Esophagus muscularis mucosa (tissue), 4 donors: ENCODE data around the gene NXF1. TPM values are rescaled to one million over a fixed set of nuclear protein-coding genes. Genes with fewer than 3 reads are reported as not detected.
A peak's percentile ranks its signal among the peaks of the same experiment; 100 is the strongest.

Experiments
- DNase-seq: peaks from one replicate; pipeline ENCODE4 v3.0.0-alpha.2; 2017; ENCODE audit errors: extremely low spot score
- H3K27ac ChIP-seq, 4 donors: fragments of 200-600 bp; sonication (generic); replicated peaks in 1 of 4; 1 replicate in 3 of 4; 2 replicates in 1 of 4; pipeline ENCODE4 v1.5.1; 2016 to 2019; ENCODE audit warnings: mild to moderate bottlenecking in 1 of 4
- H3K27me3 ChIP-seq, 4 donors: fragments of 200-600 bp; sonication (generic); one replicate each; pipeline versions ENCODE4 v1.5.1 to v1.6.0; 2016 to 2019
- H3K36me3 ChIP-seq, 4 donors: fragments of 200-600 bp; sonication (generic); one replicate each; pipeline ENCODE4 v1.5.1; 2016 to 2019
- H3K4me1 ChIP-seq, 4 donors: fragments of 200-600 bp; sonication (generic); one replicate each; pipeline ENCODE4 v1.5.1; 2016 to 2019
- H3K4me3 ChIP-seq, 4 donors: fragments of 200-600 bp; sonication (generic); 1 replicate in 2 of 4; 2 replicates in 2 of 4; pipeline ENCODE4 v1.5.1; 2016 to 2019; ENCODE audit warnings: mild to moderate bottlenecking in 4 of 4, moderate library complexity in 1 of 4
- H3K9me3 ChIP-seq, 4 donors: fragments of 200-600 bp; sonication (generic); 1 replicate in 3 of 4; 2 replicates in 1 of 4; pipeline ENCODE4 v1.5.1; 2016 to 2019
- EP300 ChIP-seq: sonication (generic); formaldehyde crosslinking; IDR thresholded peaks from one replicate; pipeline ENCODE4 v1.6.1; 2017; ENCODE audit warnings: antibody characterized with exemption
- POLR2A ChIP-seq: fragments of 450-650 bp; IDR thresholded peaks from one replicate; pipeline ENCODE4 v1.6.1; 2017; ENCODE audit warnings: antibody characterized with exemption, moderate library complexity, mild to moderate bottlenecking, low read depth
- POLR2AphosphoS5 ChIP-seq, 2 donors: sonication (generic); formaldehyde crosslinking; IDR thresholded peaks; one replicate each; pipeline ENCODE4 v1.6.1; 2017; ENCODE audit warnings: antibody characterized with exemption in 2 of 2
- WGBS: methylation state at CpG from one replicate; pipeline ENCODE4 v1.1.5; 2018; 5-methylcytosine and 5-hydroxymethylcytosine counted together
- intact Hi-C: fragments of 100-400 bp; cut with DNase I; formaldehyde crosslinking; loops from one replicate; pipeline ENCODE4 v1.15.1; 2023
- total RNA-seq, 4 donors: library from RNA; depleted of rRNA; stranded (reverse); fragments of >200 nt; gene quantifications; one replicate each; pipeline versions ENCODE4 v1.1.0 to v1.2.1, GENCODE V29; 2016
- TF ChIP-seq, protein P1 (sequence below), 3 experiments: fragments of 200-600 bp in 2 of 3; fragments of 450-650 bp in 1 of 3; sonication (generic) in 2 of 3; IDR thresholded peaks; one replicate each; pipeline ENCODE4 v1.5.1; 2017 to 2019; ENCODE audit warnings: antibody characterized with exemption in 3 of 3, mild to moderate bottlenecking in 2 of 3, moderate library complexity in 1 of 3

The NXF1 gene
- 10 to 100 TPM; 38.6 to 86.4 (median 48.4) TPM for total RNA-seq

- H3K27me3 ChIP-seq = no peaks in the 10 kb centered on the region
- H3K4me3 ChIP-seq = peak within 1 kb of the TSS; percentile 83 to 99 (median 94)
- 0% methylated on average over 11 of the region's 77 CpGs for WGBS
- peak within 1 kb of the TSS; percentile 94 to 98 (median 95) for H3K27ac ChIP-seq
- H3K9me3 ChIP-seq = no peaks in the 10 kb centered on the region
- peaks cover 29 to 44% (median 32%) of the 10 kb centered on the region in 4 donors for H3K4me1 ChIP-seq
- intact Hi-C loops = loop anchor here (2.0 kb wide), 1 partner anchor 26 kb away; no protein-coding TSS in a partner anchor
- TF ChIP-seq EP300 (no peak), POLR2AphosphoS5 (IDR thresholded peaks at IDR 0.05) (peak; percentile 100), POLR2A (peak; percentile 99)
- TF ChIP-seq, protein P1, sequence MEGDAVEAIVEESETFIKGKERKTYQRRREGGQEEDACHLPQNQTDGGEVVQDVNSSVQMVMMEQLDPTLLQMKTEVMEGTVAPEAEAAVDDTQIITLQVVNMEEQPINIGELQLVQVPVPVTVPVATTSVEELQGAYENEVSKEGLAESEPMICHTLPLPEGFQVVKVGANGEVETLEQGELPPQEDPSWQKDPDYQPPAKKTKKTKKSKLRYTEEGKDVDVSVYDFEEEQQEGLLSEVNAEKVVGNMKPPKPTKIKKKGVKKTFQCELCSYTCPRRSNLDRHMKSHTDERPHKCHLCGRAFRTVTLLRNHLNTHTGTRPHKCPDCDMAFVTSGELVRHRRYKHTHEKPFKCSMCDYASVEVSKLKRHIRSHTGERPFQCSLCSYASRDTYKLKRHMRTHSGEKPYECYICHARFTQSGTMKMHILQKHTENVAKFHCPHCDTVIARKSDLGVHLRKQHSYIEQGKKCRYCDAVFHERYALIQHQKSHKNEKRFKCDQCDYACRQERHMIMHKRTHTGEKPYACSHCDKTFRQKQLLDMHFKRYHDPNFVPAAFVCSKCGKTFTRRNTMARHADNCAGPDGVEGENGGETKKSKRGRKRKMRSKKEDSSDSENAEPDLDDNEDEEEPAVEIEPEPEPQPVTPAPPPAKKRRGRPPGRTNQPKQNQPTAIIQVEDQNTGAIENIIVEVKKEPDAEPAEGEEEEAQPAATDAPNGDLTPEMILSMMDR (IDR thresholded peaks at IDR 0.05) = peak in 2 of 3 experiments; percentile 3 to 37
- peaks cover 25 to 45% (median 41%) of the 10 kb centered on the region in 4 donors for H3K36me3 ChIP-seq
- peak; percentile 99 for DNase-seq
Observed at GRCh38 chr11:62805076-62805892, at the start of gene NXF1. Gene NXF1 (minus strand): TSS chr11:62805440. CDS start chr11:62805356, 84 bp downstream.

GRCh38 chr11:62854013-62854824, 49.0 kb upstream of the NXF1 start:
- Histone ChIP-seq H3K4me1 (peaks cover 25 to 49% (median 39%) of the 10 kb centered on the region in 4 donors), H3K27me3 (no peaks in the 10 kb centered on the region), H3K36me3 (peaks cover 26 to 36% (median 30%) of the 10 kb centered on the region in 4 donors), H3K9me3 (no peaks in the 10 kb centered on the region), H3K4me3 (peak overlapping the region; percentile 56 to 78 (median 72)), H3K27ac (peak overlapping the region; percentile 79 to 85 (median 83))
- DNase-seq = no peak
- TF ChIP-seq EP300 = no peak
- no peak for TF ChIP-seq POLR2AphosphoS5 (IDR thresholded peaks at IDR 0.05)
- TF ChIP-seq POLR2A = no peak
- TF ChIP-seq, protein P1 (IDR thresholded peaks at IDR 0.05) = no peak
- 16% methylated on average over 8 of the region's 8 CpGs for WGBS
- intact Hi-C loops = loop anchor here (2.0 to 10.0 kb wide), 2 partner anchors 27 to 259 kb away; partner anchors contain the start of genes SLC3A2 and TUT1

GRCh38 chr11:62853279-62853965, 48.2 kb upstream of the NXF1 start:
- peaks cover 26 to 36% (median 30%) of the 10 kb centered on the region in 4 donors for H3K36me3 ChIP-seq
- H3K4me1 ChIP-seq = peaks cover 25 to 49% (median 39%) of the 10 kb centered on the region in 4 donors
- H3K27ac ChIP-seq = peak overlapping the region in 2 of 4 donors; percentile 79 to 85
- intact Hi-C loops = loop anchor here (10.0 kb wide), 1 partner anchor 259 kb away; the partner anchor contains the start of gene TUT1
- DNase-seq = no peak
- H3K4me3 ChIP-seq = peak overlapping the region in 3 of 4 donors; percentile 56 to 78 (median 69)
- TF ChIP-seq POLR2AphosphoS5 (IDR thresholded peaks at IDR 0.05) = no peak
- TF ChIP-seq, protein P1 (IDR thresholded peaks at IDR 0.05) = no peak
- TF ChIP-seq EP300 = no peak
- TF ChIP-seq POLR2A = no peak
- no peaks in the 10 kb centered on the region for H3K9me3 ChIP-seq
- WGBS = 73% methylated on average over 6 of the region's 7 CpGs
- no peaks in the 10 kb centered on the region for H3K27me3 ChIP-seq

DNA sequence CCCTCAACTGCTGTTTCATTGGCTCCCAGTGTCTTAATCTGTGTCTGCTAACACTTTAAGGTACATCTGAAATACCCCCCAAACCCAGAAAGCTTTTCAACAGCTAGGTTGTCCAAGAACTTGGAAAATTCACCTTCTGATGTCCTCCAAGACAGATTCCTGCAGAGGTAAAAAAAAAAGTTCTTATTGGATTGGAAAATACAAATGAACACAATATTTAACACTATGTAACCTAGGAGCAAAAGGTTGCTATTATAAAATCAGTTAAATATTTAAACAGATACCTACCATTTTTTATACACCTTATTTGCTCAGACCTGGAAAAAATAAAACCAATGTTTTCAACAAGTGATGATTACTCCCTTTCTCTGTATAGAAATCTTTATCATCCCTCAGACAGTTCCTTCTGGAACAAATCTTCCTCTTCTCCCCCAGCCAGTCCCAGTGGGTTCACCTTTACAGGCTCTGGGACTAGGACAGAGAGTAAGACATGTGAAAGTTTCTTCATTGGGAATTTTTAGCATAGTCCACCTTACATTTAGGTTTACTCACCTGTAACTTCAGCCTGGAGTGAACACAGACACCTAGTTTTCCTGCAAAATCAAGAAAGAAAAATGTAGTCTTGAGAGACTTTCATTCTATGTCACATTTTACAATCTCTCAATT, 47.4 kb upstream of the NXF1 start:
- peaks cover 26 to 36% (median 30%) of the 10 kb centered on the region in 4 donors for H3K36me3 ChIP-seq
- TF ChIP-seq, protein P1 (IDR thresholded peaks at IDR 0.05) = no peak
- TF ChIP-seq POLR2A (no peak), POLR2AphosphoS5 (IDR thresholded peaks at IDR 0.05) (no peak), EP300 (no peak)
- intact Hi-C loops = loop anchor here (10.0 kb wide), 1 partner anchor 258 kb away; the partner anchor contains the start of gene TUT1
- no peaks in the 10 kb centered on the region for H3K27me3 ChIP-seq
- peaks cover 25 to 49% (median 39%) of the 10 kb centered on the region in 4 donors for H3K4me1 ChIP-seq
- H3K27ac ChIP-seq = peak overlapping the region in 1 of 4 donors; percentile 9
- H3K4me3 ChIP-seq = no peak overlapping the region
- no peaks in the 10 kb centered on the region for H3K9me3 ChIP-seq
- DNase-seq = no peak
